H1 (cell line): ENCODE measurements around the gene CDH12. TPM values are rescaled to one million over a fixed set of nuclear protein-coding genes. Genes with fewer than 3 reads are reported as not detected.

ENCODE experiments used
- FOSL1 ChIP-seq: IDR thresholded peaks from 2 replicates; pipeline ENCODE4 v1.6.1; 2011; ENCODE audit warnings: mild to moderate bottlenecking, low read depth, low read length, moderate library complexity; ENCODE audit not compliant: insufficient read depth
- SP4 ChIP-seq: IDR thresholded peaks from 2 replicates; pipeline ENCODE4 v1.6.1; 2012; ENCODE audit warnings: low read length, inconsistent platforms
- polyA plus RNA-seq, 7 experiments: library from polyadenylated mRNA; depleted of rRNA in 3 of 7; stranded (reverse) in 5 of 7; unstranded in 2 of 7; fragments of >200 nt in 5 of 7; fragments of 200-250 nt in 2 of 7; gene quantifications; 1 replicate in 5 of 7; 2 replicates in 1 of 7; 4 replicates in 1 of 7; pipeline versions ENCODE4 v1.2.1 to v1.2.3, GENCODE V29; 2011 to 2013; ENCODE audit warnings: missing spikeins in 2 of 7, mixed read lengths in 2 of 7
- total RNA-seq: library from RNA; stranded (reverse); fragmentation: NEBNext Ultra II Directional; extraction: Animal tissue kit (Norgen Biotek cat#: 25700); gene quantifications from 2 replicates; pipeline ENCODE4 v1.2.1, GENCODE V29; 2021

The CDH12 gene
- total and polyA plus RNA-seq, 2 of the 8 experiments (the other 6 are each of a cell fraction or from before 2014, with no cell fraction given): 0.03 TPM; not detected in 1

DNA sequence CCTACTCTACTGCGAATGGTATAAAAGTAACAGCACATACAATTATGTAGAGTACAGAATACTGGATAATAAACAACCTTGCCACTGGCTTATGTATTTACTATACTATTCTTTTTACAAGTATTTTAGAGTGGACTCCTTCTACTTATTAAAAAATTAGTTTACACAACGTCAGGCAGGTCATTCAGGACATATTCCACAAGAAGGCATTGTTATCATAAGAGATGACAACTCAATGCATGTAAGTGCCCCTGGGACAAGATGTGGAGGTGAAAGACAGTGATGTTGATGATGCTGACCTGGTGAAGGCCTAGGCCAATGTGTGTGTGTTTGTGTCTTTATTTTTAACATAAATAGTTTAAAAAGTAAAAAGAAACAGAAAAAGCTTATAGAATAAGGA is 421.7 kb downstream of the CDH12 start (continued):
- TF ChIP-seq FOSL1 (no peak), SP4 (no peak)
- TF ChIP-seq, all 59 proteins: peak for 0
